ENCODE data around the gene GALT.

GALT gene

DNA sequence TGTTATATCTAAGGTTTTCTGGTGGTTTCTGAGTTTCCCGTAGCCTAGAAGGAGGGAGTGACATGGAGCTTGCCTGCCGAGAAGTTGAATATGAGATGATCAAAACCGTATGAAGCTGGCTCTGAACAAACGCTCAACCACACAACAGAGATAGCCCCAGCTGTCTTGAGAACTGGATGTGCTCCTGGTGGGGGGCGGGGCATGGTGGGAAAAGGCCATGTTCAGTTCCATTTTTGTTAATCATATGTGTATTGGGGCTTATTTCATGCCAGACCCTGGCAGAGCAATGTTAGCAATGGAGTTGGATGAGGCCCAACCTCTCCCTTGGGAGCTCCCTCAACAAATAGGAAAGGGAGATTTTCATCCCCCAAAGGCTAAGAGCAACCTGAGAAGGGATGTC is 39.8 kb downstream of the GALT start:
- DNase-seq: no peak

DNA sequence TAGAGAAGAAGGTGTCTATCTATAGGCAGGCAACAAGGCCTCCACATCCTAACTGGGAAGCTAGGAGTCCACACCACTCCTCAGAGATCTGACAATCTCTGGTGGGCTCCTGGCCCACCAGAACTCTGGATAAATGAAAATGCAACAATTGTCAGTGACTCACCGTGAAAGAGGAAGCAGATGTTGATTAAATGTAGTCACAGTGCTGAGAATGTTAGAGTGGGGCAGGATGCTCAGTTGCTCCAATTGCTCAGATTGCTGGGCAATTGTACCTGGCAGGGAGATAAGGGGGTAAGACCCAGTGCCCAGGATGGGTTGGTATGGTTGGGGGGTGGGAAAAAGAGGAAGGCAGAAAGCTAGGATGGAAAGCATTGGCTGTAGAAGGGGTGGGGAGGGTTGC is 40.3 kb downstream of the GALT start:
- DNase-seq: no peak

DNA sequence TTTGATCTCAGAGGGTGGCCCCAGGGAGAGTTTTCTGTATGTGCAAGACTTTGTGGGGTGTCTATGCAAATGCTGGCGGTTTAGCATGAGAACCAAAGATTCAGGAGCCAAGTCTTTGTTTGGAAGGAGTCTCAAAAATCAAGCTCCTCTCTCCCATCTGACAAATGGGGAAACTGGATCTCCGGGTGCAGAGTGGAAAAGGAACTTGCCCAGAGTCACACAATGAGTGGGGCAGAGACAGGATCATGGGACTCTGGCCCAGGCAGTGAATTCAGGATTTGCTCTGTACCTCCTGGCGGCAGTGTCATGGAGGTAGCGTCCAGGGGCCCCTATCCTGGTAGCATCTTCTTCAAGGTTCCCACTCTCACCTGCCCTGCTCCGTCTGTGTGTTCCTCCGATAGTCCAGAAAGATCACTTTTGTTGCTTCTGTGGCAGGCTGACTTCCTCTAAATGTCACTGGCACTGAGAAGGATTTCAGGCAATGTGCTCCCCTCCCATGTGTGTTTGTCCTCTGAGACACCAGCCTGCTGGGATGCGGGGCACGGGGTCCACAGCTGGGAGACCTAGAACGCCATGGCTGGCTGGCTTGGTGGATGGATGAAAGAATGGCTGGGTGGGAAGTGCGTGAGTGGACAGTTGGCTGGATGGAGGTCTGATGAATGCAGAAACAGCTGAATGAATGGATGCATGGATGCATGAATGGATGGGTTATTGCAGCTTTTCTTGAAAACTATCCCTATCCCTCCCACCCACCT is 41.0 kb downstream of the GALT start:
- no peak for DNase-seq

DNA sequence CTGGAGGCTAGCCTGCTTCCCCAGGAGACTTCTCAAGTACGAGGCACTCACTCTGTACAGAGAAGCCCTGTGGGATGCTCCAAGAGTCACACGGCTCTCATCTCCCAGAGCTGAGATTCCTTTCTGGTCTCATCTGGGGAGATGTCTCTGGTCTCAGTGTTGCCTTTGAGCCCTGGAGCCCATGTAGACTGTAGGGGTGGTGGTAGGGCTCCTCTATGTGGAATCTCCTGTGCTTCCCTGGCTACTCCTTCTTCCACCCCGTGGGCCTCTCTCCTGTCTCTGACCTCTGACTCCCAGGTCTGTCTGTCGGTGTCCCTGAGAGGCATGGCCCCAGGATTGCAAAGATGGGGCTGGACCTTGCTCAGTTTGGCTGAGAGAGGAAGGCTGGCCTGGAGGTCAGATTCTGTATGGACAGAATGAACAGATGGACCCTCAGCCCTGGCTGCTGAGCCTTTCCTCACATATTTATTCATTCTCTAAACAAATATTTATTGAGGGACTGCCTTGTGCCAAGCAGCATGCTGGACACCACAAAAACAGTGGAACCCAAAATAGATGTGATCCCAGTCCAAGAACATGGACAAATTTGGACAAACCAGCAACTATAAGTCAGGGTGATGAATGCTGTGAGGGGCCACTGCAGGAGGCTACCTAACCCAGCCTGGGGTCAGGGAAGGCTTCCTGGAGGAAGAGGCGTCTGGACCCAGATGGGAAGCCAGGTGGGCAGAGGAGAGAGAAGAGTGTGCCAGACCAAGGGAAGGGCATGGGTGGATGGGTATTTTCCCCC is 42.0 kb downstream of the GALT start:
- no peak for DNase-seq

DNA sequence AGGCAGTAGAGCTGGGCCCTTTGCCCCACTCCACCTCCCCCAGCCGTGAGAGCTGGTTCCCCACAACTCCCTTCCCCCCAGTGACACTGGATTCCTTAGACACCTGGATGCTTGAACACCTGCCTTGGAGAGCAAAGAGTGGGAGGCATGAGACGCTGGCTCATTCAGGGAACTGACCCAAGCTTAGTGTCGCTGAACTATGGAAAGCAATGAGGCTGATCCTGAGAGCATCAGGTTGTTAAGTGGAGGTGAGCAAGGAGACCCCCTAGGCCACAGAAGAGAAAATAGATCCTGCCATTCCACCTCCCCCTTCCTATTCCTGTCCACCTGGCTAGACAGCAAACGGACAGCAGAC is 42.6 kb downstream of the GALT start:
- DNase-seq: no peak

DNA sequence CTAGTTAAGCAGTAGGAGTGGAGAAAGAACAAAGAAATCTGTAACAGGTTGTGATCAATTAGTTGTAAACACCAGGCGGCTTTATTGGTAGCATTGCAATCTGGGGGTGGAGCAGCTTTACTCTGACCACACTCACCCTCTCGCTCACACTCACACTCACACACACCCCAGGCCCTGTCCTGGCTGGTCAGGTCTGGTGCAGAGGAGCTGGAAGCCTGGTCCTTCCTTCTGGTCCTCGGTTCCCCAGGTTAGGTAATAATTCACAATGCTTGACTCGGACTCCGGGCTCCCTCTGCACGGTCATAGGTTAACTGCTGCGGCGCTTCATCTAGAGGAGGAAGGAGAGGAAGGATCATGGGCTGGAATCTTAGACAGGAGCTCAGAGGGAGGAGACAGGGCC is 43.0 kb downstream of the GALT start:
- DNase-seq: no peak

DNA sequence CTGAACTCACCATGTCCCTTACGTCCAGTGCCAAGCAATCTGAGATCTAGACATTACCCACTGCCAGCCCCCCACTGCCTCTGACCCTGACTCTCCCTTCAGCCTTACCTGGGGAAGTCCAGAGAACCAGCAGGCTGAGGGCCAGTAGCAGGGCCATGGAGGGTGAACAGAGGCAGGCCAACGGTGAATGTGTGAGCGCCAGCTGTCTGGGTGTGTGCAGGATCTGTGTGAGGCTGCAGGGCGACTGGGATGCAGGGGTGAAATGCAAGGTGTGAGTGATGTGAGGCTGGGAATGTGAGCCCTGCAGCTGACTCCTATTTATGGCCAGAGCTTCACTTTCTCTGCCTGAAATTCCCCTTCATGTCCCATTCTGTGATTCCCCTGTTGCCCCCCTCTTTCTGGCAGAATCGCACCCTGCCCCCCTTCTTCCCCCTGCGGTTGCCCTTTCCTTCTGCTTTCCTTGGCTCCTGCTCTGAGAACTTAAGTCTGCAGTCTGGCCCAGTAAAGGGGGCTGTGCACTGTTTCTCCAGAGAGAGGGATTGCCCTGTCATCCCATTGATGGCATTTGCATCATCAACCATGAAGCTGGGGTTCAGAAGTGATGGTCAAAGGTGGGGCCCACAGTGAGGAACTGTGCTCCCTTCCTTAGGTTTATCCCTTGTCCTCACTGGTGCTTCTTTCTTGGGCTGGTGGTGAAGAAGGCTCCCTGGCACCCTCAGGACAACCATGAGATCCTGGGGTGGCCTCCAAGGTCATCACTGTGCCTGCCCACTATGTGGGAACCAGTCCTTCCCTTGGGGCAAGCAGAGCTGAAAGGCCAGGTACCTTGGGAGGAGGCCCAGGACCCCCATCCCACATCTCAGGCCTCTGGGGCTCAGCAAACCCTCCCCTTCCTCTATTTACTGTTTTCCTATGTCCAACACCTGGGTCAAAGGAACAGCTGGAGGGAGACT is 44.8 kb downstream of the GALT start, which contains the start of gene CCL19:
Gene CCL19, minus strand, starts transcription at position 294 of the 953 bp plus-strand sequence. Its CDS starts 137 bp downstream, at position 157.
- DNase-seq: no peak

DNA sequence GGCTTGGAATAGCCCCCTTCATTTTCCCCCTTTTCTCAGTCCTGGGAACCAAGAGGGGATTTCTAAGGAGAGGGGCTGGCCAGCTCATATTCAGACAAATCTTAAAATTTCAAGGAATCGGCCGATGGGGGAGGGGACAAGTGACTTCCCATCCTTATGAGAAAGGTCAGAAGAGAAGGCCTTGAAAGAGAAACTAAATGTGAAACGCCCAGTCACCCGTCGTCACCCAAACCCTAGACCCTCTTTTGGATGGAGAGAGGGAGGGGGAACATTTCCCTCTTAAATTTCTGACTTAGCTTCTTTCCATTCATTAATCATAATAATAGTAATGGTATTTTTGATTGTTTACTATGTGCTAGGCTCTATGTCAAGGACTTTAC is 45.5 kb downstream of the GALT start:
- DNase-seq: no peak

DNA sequence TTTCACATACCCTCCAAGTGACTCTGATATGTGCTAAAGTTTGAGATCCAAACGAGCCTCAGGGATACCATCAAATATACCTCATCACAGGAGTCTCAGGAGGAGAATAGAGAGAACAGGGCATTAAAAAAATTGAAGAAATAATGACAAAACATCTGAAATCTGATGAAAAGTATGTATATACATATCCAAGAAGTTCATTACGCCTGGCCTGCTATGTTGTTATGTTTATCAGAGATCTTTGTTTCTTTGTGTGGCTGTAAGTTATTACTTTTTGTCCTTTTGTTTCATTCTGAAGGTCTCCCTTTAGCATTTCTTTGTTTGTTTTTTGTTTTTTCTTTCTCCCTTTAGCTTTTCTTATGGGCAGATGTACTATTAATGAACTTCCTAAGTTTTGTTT is 47.1 kb downstream of the GALT start:
- no peak for DNase-seq

DNA sequence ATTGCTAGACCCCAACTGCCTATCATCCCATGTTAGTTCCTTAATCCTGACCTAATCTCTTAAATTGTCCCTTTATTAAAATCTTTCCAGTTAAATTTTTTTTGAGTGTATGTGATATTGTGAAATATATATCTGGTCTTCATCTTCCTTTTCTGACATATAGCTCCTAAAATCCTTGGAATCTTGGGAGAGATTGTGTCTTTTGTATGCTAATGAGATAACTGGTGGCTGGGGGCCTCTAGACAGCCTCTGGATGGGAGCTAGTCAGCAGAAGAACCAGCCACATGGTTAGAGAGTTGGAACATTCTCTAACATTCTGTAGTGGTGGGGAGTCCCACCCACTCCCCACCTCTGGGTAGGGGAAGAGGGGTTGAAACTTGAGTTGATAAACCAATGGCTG is 48.3 kb downstream of the GALT start:
- DNase-seq: no peak

All from activated CD4-positive, alpha-beta T cell treated with anti-CD3 and anti-CD28 coated beads, Interleukin-2, amount 50 U/mL, for 1 hour (primary cell).